H9 (cell line): ENCODE results near the gene SSTR5. TPM values are rescaled to one million over a fixed set of nuclear protein-coding genes. Genes with fewer than 3 reads are reported as not detected.

Source experiments
- DNase-seq: peaks from one replicate; pipeline ENCODE4 v3.0.0-alpha.2; 2017
- H2AFZ ChIP-seq: one replicate; pipeline ENCODE4 v1.6.1; 2013; ENCODE audit warnings: mild to moderate bottlenecking, low read length, control low read depth, moderate library complexity
- H2AK5ac ChIP-seq: 2 replicates; pipeline ENCODE4 v1.6.1; 2013; ENCODE audit warnings: low read length, control low read depth, mixed read lengths; ENCODE audit not compliant: insufficient read length
- H2BK120ac ChIP-seq: one replicate; pipeline ENCODE4 v1.6.1; 2013; ENCODE audit warnings: low read depth, mild to moderate bottlenecking, low read length, control low read depth, inconsistent platforms; ENCODE audit not compliant: poor library complexity, severe bottlenecking
- H2BK12ac ChIP-seq: 2 replicates; pipeline ENCODE4 v1.6.1; 2013; ENCODE audit warnings: low read length, control low read depth, mixed read lengths, low read depth; ENCODE audit not compliant: insufficient read length
- H2BK15ac ChIP-seq: 2 replicates; pipeline ENCODE4 v1.6.1; 2013; ENCODE audit warnings: low read depth, low read length, control low read depth
- H2BK20ac ChIP-seq: one replicate; pipeline ENCODE4 v1.6.1; 2013; ENCODE audit warnings: low read depth, mild to moderate bottlenecking, low read length, control low read depth, inconsistent platforms; ENCODE audit not compliant: poor library complexity, severe bottlenecking
- H2BK5ac ChIP-seq: 2 replicates; pipeline ENCODE4 v1.6.1; 2013; ENCODE audit warnings: low read length, control low read depth, mixed read lengths; ENCODE audit not compliant: insufficient read length
- H3K14ac ChIP-seq: 2 replicates; pipeline ENCODE4 v1.6.1; 2013; ENCODE audit warnings: low read length, control low read depth; ENCODE audit not compliant: insufficient read depth
- H3K18ac ChIP-seq: 2 replicates; pipeline ENCODE4 v1.6.1; 2013; ENCODE audit warnings: low read depth, mild to moderate bottlenecking, mixed read lengths, low read length, control low read depth; ENCODE audit not compliant: insufficient read length
- H3K23ac ChIP-seq: 2 replicates; pipeline ENCODE4 v1.6.1; 2013; ENCODE audit warnings: low read length, control low read depth, mixed read lengths, low read depth; ENCODE audit not compliant: insufficient read length
- H3K23me2 ChIP-seq: 2 replicates; pipeline ENCODE4 v1.6.1; 2013; ENCODE audit warnings: low read depth, mild to moderate bottlenecking, mixed read lengths, low read length, control low read depth; ENCODE audit not compliant: insufficient read length, poor library complexity, severe bottlenecking
- H3K27ac ChIP-seq: 2 replicates; pipeline ENCODE4 v1.5.1; 2013; ENCODE audit warnings: low read length, control low read depth, mixed read lengths, low read depth; ENCODE audit not compliant: insufficient read length
- H3K27me3 ChIP-seq: 2 replicates; pipeline ENCODE4 v1.6.1; 2013; ENCODE audit warnings: low read length, control low read depth, inconsistent platforms; ENCODE audit not compliant: insufficient read depth
- H3K4ac ChIP-seq: 2 replicates; pipeline ENCODE4 v1.6.1; 2013; ENCODE audit warnings: low read depth, mild to moderate bottlenecking, control low read depth, inconsistent platforms, low read length, moderate library complexity
- H3K4me1 ChIP-seq: 2 replicates; pipeline ENCODE4 v1.6.1; 2013; ENCODE audit warnings: low read length, control low read depth, inconsistent platforms; ENCODE audit not compliant: insufficient read depth
- H3K4me2 ChIP-seq: 2 replicates; pipeline ENCODE4 v1.6.1; 2013; ENCODE audit warnings: low read length, control low read depth, mixed read lengths; ENCODE audit not compliant: insufficient read length, insufficient read depth
- H3K56ac ChIP-seq: 2 replicates; pipeline ENCODE4 v1.6.1; 2013; ENCODE audit warnings: low read depth, mild to moderate bottlenecking, mixed read lengths, low read length, control low read depth; ENCODE audit not compliant: insufficient read length
- H3K79me1 ChIP-seq: 2 replicates; pipeline ENCODE4 v1.6.1; 2013; ENCODE audit warnings: low read depth, mild to moderate bottlenecking, moderate library complexity, low read length, control low read depth, inconsistent platforms; ENCODE audit not compliant: insufficient read depth, poor library complexity, severe bottlenecking
- H3K79me2 ChIP-seq: 2 replicates; pipeline ENCODE4 v1.6.1; 2013; ENCODE audit warnings: low read length, control low read depth, inconsistent platforms; ENCODE audit not compliant: insufficient read depth
- H3K9ac ChIP-seq: 2 replicates; pipeline ENCODE4 v1.6.1; 2013; ENCODE audit warnings: low read length, control low read depth, mixed read lengths; ENCODE audit not compliant: insufficient read length; ENCODE audit errors: extremely low read depth
- H3K9me3 ChIP-seq: one replicate; pipeline ENCODE4 v1.6.1; 2013; ENCODE audit warnings: low read depth, low read length, inconsistent platforms; ENCODE audit not compliant: control insufficient read depth
- H3T11ph ChIP-seq: one replicate; pipeline ENCODE4 v1.6.1; 2013; ENCODE audit warnings: mild to moderate bottlenecking, low read length, control low read depth, inconsistent platforms
- H4K20me1 ChIP-seq: one replicate; pipeline ENCODE4 v1.6.1; 2013; ENCODE audit not compliant: control insufficient read depth, insufficient read length, insufficient read depth
- H4K5ac ChIP-seq: 2 replicates; pipeline ENCODE4 v1.6.1; 2013; ENCODE audit warnings: low read depth, mild to moderate bottlenecking, mixed read lengths, low read length, control low read depth; ENCODE audit not compliant: insufficient read length
- H4K8ac ChIP-seq: replicated peaks from 2 replicates; pipeline ENCODE4 v1.6.1; 2013; ENCODE audit warnings: low read length, control low read depth, mixed read lengths, low read depth; ENCODE audit not compliant: insufficient read length
- H4K91ac ChIP-seq: 2 replicates; pipeline ENCODE4 v1.6.1; 2013; ENCODE audit warnings: low read depth, mild to moderate bottlenecking, moderate library complexity, mixed read lengths, low read length, control low read depth; ENCODE audit not compliant: insufficient read length
- H3K27ac Mint-ChIP-seq, 3 experiments: 2 replicates in 2 of 3; 3 replicates in 1 of 3; pipeline ENCODE4 v1.8.0; 2020 to 2021; ENCODE audit warnings: mixed read lengths in 3 of 3, mild to moderate bottlenecking in 1 of 3, moderate library complexity in 1 of 3
- H3K27me3 Mint-ChIP-seq: 2 replicates; pipeline ENCODE4 v1.8.0; 2021; ENCODE audit warnings: low read depth, mild to moderate bottlenecking, moderate library complexity, mixed read lengths
- H3K36me3 Mint-ChIP-seq, 3 experiments: 2 replicates in 2 of 3; 3 replicates in 1 of 3; pipeline ENCODE4 v1.8.0; 2020 to 2021; ENCODE audit warnings: low read depth in 3 of 3, mixed read lengths in 3 of 3; ENCODE audit not compliant: insufficient read depth in 1 of 3
- H3K4me1 Mint-ChIP-seq, 2 experiments: 2 replicates each; pipeline ENCODE4 v1.8.0; 2020; ENCODE audit warnings: mixed read lengths in 2 of 2
- H3K4me3 Mint-ChIP-seq, 2 experiments: 2 replicates in 1 of 2; 3 replicates in 1 of 2; pipeline ENCODE4 v1.8.0; 2020 to 2021; ENCODE audit warnings: mild to moderate bottlenecking in 2 of 2, mixed read lengths in 2 of 2, moderate library complexity in 1 of 2
- H3K9me3 Mint-ChIP-seq, 2 experiments: 2 replicates in 1 of 2; 3 replicates in 1 of 2; pipeline ENCODE4 v1.8.0; 2020; ENCODE audit warnings: mild to moderate bottlenecking in 2 of 2, mixed read lengths in 2 of 2, moderate library complexity in 1 of 2
- WGBS: extraction: QIAGEN DNeasy Blood & Tissue Kit; methylation state at CpG from one replicate; pipeline ENCODE4 v1.1.7; 2013; ENCODE audit warnings: missing lambda C conversion rate, low lambda C conversion rate, mixed read lengths; ENCODE audit not compliant: insufficient read length; ENCODE audit errors: extremely low coverage; 5-methylcytosine and 5-hydroxymethylcytosine counted together
- total RNA-seq: library from RNA; stranded (reverse); gene quantifications from 2 replicates; pipeline ENCODE4 v1.2.1, GENCODE V29; 2021
- TF ChIP-seq, protein P1 (sequence below): fragments of 200-600 bp; sonication (generic); conservative IDR thresholded peaks from 3 replicates; pipeline ENCODE4 v1.8.0; 2021; ENCODE audit warnings: antibody characterized with exemption, mild to moderate bottlenecking

SSTR5 gene
- total RNA-seq, 1 experiment from 2014 or later = 0.22 TPM

DNA sequence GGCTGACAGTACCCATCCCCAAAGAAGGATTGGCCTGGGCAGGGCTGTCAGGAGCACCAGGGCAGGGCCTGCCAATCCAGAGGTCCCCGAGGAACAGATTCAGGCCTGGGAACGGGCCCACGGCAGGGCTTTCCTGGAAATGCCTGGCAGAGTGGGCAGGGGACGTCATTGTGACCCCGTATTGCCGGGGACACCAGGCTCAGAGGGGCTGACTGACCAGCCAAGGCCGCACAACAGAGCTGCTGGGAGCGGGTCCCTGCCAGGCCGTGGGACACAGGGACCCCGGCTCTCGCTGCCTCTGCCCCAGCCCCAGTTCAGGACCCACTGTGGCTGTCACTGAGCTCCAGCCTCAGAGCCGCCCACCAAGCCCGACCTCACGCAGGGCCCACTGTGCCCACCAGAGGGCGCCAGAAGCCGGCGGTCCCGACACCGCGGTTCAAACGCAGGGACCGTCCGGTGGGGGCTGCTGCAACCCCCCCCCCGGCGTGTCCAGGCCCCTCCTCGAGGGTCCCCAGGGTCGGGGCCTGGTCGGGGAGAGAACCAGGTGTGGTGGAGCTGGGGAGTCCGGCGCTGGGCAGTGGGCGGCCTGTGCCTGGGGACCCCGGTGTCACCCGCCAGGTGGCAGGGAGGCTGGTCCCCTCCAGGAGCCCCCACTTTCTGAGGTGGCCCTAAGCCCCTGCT is 15.2 kb upstream of the SSTR5 start:
- H3K56ac ChIP-seq = no peak overlapping the region
- no peak overlapping the region for H2BK20ac ChIP-seq
- no peak overlapping the region for H3K23ac ChIP-seq
- H2BK15ac ChIP-seq = no peak overlapping the region
- Mint-ChIP-seq H3K27ac (no peak overlapping the region), H3K9me3 (peaks cover 5 to 7% of the 10 kb centered on the region in 2 experiments), H3K4me1 (0 out of 4 replicates have a peak, but pooled peaks cover 0 to 2% of the 10 kb centered on the region in 2 experiments), H3K27me3 (peaks cover 13% of the 10 kb centered on the region), H3K4me3 (no peak overlapping the region), H3K36me3 (peaks cover 2 to 5% (median 4%) of the 10 kb centered on the region in 3 experiments; a peak in 5 of 7 replicates)
- no peak overlapping the region for H4K5ac ChIP-seq
- H3K79me1 ChIP-seq = no peaks in the 10 kb centered on the region
- H3K14ac ChIP-seq = no peak overlapping the region
- H3K4me2 ChIP-seq = no peak overlapping the region
- H3K18ac ChIP-seq = no peak overlapping the region
- no peak overlapping the region for H2BK12ac ChIP-seq
- H3K79me2 ChIP-seq = no peaks in the 10 kb centered on the region
- no peaks in the 10 kb centered on the region for H3K23me2 ChIP-seq
- no peak overlapping the region for H2BK120ac ChIP-seq
- no peak overlapping the region for H3T11ph ChIP-seq
- no peak overlapping the region for H3K4ac ChIP-seq
- no peak overlapping the region for H4K8ac ChIP-seq
- no CpG with 5 or more reads among the region's 33 CpGs for WGBS
- TF ChIP-seq, protein P1, sequence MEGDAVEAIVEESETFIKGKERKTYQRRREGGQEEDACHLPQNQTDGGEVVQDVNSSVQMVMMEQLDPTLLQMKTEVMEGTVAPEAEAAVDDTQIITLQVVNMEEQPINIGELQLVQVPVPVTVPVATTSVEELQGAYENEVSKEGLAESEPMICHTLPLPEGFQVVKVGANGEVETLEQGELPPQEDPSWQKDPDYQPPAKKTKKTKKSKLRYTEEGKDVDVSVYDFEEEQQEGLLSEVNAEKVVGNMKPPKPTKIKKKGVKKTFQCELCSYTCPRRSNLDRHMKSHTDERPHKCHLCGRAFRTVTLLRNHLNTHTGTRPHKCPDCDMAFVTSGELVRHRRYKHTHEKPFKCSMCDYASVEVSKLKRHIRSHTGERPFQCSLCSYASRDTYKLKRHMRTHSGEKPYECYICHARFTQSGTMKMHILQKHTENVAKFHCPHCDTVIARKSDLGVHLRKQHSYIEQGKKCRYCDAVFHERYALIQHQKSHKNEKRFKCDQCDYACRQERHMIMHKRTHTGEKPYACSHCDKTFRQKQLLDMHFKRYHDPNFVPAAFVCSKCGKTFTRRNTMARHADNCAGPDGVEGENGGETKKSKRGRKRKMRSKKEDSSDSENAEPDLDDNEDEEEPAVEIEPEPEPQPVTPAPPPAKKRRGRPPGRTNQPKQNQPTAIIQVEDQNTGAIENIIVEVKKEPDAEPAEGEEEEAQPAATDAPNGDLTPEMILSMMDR = peak; percentile 98
- H2AK5ac ChIP-seq = no peak overlapping the region
- H3K4me1 ChIP-seq = no peaks in the 10 kb centered on the region
- no peaks in the 10 kb centered on the region for H3K27me3 ChIP-seq
- no peaks in the 10 kb centered on the region for H3K9me3 ChIP-seq
- H4K91ac ChIP-seq = no peak overlapping the region
- no peak overlapping the region for H3K9ac ChIP-seq
- no peaks in the 10 kb centered on the region for H4K20me1 ChIP-seq
- H3K27ac ChIP-seq = no peak overlapping the region
- H2BK5ac ChIP-seq = no peak overlapping the region
- peak; percentile 71 for DNase-seq
- no peak overlapping the region for H2AFZ ChIP-seq
